Mesothelial cell of epicardium (in vitro differentiated cells): ENCODE measurements around the gene CHRNG. TPM values are rescaled to one million over a fixed set of nuclear protein-coding genes. Genes with fewer than 3 reads are reported as not detected.
A peak's percentile ranks its signal among the peaks of the same experiment; 100 is the strongest.

Experiments
- DNase-seq, 2 experiments: peaks; one replicate each; pipeline ENCODE4 v3.0.0; 2021; ENCODE audit warnings: low spot score in 2 of 2; ENCODE audit not compliant: unreplicated experiment in 2 of 2
- H3K27ac Mint-ChIP-seq: 2 replicates; pipeline ENCODE4 v1.8.0; 2021; ENCODE audit warnings: mixed read lengths
- H3K27me3 Mint-ChIP-seq: 2 replicates; pipeline ENCODE4 v1.8.0; 2021; ENCODE audit warnings: low read depth, mixed read lengths
- H3K36me3 Mint-ChIP-seq: 2 replicates; pipeline ENCODE4 v1.8.0; 2021; ENCODE audit warnings: mixed read lengths
- H3K4me1 Mint-ChIP-seq: 2 replicates; pipeline ENCODE4 v1.8.0; 2021; ENCODE audit warnings: mixed read lengths
- H3K4me3 Mint-ChIP-seq: 2 replicates; pipeline ENCODE4 v1.8.0; 2021; ENCODE audit warnings: mild to moderate bottlenecking, moderate library complexity, mixed read lengths
- H3K9me3 Mint-ChIP-seq: 2 replicates; pipeline ENCODE4 v1.8.0; 2021; ENCODE audit warnings: mixed read lengths
- total RNA-seq: library from RNA; stranded (reverse); gene quantifications from 3 replicates; pipeline ENCODE4 v1.2.1, GENCODE V29; 2021
- TF ChIP-seq, protein P1 (sequence below): fragments of 200-600 bp; sonication (generic); IDR thresholded peaks from one replicate; pipeline ENCODE4 v1.5.0; 2021; ENCODE audit warnings: antibody characterized with exemption; ENCODE audit not compliant: unreplicated experiment

CHRNG gene
- 0.11 TPM in 1 of 3 replicates, not detected in the others for total RNA-seq

- no peak within 1 kb of the TSS for H3K27ac Mint-ChIP-seq
Measured at GRCh38 chr2:232539298-232540231, at the start of gene CHRNG. CHRNG (plus strand) TSS chr2:232539692; CDS start chr2:232539748, 56 bp downstream.

GRCh38 chr2:232490221-232491138, 49.0 kb upstream of the CHRNG start:
- no peaks in the 10 kb centered on the region for H3K9me3 Mint-ChIP-seq

More at GRCh38 chr2:232539298-232540231, at the start of gene CHRNG:
- Mint-ChIP-seq H3K4me1 (peaks cover 12% of the 10 kb centered on the region), H3K4me3 (no peak within 1 kb of the TSS), H3K9me3 (peaks cover 7% of the 10 kb centered on the region), H3K36me3 (peaks cover 5% of the 10 kb centered on the region), H3K27me3 (no peaks in the 10 kb centered on the region)
- TF ChIP-seq, protein P1, sequence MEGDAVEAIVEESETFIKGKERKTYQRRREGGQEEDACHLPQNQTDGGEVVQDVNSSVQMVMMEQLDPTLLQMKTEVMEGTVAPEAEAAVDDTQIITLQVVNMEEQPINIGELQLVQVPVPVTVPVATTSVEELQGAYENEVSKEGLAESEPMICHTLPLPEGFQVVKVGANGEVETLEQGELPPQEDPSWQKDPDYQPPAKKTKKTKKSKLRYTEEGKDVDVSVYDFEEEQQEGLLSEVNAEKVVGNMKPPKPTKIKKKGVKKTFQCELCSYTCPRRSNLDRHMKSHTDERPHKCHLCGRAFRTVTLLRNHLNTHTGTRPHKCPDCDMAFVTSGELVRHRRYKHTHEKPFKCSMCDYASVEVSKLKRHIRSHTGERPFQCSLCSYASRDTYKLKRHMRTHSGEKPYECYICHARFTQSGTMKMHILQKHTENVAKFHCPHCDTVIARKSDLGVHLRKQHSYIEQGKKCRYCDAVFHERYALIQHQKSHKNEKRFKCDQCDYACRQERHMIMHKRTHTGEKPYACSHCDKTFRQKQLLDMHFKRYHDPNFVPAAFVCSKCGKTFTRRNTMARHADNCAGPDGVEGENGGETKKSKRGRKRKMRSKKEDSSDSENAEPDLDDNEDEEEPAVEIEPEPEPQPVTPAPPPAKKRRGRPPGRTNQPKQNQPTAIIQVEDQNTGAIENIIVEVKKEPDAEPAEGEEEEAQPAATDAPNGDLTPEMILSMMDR, result no peak
- DNase-seq, result no peak

GRCh38 chr2:232491139-232491780, 48.2 kb upstream of the CHRNG start:
- no peak overlapping the region for H3K27ac Mint-ChIP-seq
- no peaks in the 10 kb centered on the region for H3K4me1 Mint-ChIP-seq
- TF ChIP-seq, protein P1, result no peak
- no peaks in the 10 kb centered on the region for H3K9me3 Mint-ChIP-seq
- H3K27me3 Mint-ChIP-seq, result peaks cover 61% of the 10 kb centered on the region
- H3K4me3 Mint-ChIP-seq, result no peak overlapping the region
- DNase-seq, result no peak
- H3K36me3 Mint-ChIP-seq, result no peaks in the 10 kb centered on the region

More at GRCh38 chr2:232490221-232491138, 49.0 kb upstream of the CHRNG start:
- Mint-ChIP-seq H3K27ac (no peak overlapping the region), H3K27me3 (peaks cover 68% of the 10 kb centered on the region), H3K4me1 (peaks cover under 1% of the 10 kb centered on the region), H3K36me3 (no peaks in the 10 kb centered on the region), H3K4me3 (no peak overlapping the region)
- TF ChIP-seq, protein P1, result no peak
- peak in 1 of 2 experiments; percentile 25 for DNase-seq

DNA sequence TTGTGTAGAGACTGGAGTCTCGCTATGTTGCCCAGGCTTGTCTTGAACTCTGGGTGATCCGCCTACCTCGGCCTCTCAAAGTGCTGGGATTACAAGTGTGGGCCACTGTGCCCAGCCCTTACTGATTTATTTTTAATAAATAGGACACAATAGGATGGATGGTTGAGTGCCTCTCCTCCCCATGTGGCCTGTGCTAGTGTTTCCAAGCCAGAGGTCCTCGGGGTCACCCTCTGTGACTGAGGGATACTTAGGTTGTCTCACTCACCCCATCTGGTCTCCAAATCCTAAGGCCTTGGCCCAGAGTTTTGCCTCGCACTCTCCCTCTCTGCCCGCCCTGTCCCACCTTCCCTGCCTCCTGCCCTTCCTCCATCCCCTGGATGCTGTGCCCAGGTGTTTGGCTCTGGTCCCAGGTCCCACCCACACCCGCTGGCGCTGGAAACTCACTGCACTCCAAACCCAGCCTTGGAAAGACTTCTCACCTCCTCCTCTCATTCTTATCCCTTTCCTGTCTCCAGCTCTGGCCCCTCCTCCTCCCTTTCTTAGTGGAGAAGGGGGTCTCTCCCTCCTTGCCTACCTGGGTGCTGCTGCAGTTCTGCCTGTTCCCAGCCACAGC, 47.1 kb upstream of the CHRNG start:
- Mint-ChIP-seq H3K27ac (no peak overlapping the region), H3K4me1 (no peaks in the 10 kb centered on the region), H3K9me3 (no peaks in the 10 kb centered on the region), H3K36me3 (no peaks in the 10 kb centered on the region), H3K4me3 (no peak overlapping the region), H3K27me3 (peaks cover 54% of the 10 kb centered on the region)
- DNase-seq, result peak in 1 of 2 experiments; percentile 4
- TF ChIP-seq, protein P1, result no peak
